ENCODE data around the gene KCNS1.

DNA sequence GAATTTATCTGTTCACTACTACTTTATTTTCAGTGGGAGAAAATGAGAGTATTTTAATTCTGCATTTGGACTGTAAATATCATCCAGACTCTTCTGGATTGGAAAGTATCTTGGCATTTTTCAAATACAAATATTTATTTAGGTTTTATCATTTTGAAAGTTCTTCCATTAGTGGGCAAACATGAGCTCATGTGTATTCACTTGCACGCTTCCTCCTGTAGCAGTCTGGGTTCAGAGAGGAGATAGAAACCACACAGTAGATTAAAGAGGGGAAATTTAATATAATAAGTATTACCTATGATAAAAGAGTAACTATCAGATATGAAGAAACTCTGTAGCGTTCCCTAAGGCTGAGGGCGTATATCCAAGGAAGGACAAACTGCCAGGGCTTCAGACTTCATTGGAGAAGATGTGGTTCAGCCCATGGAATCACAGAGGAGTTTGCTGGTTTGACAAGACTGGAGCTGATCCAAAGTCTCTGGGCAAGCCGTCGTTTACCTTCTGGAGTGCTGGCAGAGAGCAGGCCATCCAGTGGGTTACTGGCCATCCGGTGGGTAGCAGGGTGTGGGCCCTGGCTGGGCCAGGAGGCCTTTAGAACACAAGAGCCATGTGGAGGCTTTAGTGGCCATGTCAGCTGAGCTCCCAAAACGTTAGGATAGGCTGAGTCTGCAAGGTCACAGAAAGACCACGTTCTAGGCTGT lies 44.3 kb downstream of the KCNS1 start:
- TF ChIP-seq, protein P1, sequence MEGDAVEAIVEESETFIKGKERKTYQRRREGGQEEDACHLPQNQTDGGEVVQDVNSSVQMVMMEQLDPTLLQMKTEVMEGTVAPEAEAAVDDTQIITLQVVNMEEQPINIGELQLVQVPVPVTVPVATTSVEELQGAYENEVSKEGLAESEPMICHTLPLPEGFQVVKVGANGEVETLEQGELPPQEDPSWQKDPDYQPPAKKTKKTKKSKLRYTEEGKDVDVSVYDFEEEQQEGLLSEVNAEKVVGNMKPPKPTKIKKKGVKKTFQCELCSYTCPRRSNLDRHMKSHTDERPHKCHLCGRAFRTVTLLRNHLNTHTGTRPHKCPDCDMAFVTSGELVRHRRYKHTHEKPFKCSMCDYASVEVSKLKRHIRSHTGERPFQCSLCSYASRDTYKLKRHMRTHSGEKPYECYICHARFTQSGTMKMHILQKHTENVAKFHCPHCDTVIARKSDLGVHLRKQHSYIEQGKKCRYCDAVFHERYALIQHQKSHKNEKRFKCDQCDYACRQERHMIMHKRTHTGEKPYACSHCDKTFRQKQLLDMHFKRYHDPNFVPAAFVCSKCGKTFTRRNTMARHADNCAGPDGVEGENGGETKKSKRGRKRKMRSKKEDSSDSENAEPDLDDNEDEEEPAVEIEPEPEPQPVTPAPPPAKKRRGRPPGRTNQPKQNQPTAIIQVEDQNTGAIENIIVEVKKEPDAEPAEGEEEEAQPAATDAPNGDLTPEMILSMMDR (conservative IDR thresholded peaks at IDR 0.05; ENCODE audit: low read depth, low read length): no peak
- TF ChIP-seq EZH2phosphoT487 (IDR thresholded peaks at IDR 0.05; ENCODE audit: borderline replicate concordance, low read length): no peak
- TF ChIP-seq EZH2 (IDR thresholded peaks at IDR 0.05; ENCODE audit: low read length, unreplicated experiment): no peak
